Measurements from ENCODE around the gene GTF2H1.

GRCh38 chr11:18408558-18409291 lies 86.4 kb downstream of the GTF2H1 start:
- TF ChIP-seq POLR2A (IDR thresholded peaks at IDR 0.05) (no peak), CTCF (IDR thresholded peaks at IDR 0.05) (no peak)
